GM23338 (cell line): ENCODE results near the gene TARS1.

Experiments used
- EZH2 ChIP-seq: fragments of 200-600 bp; sonication (generic); IDR thresholded peaks from one replicate; pipeline ENCODE4 v1.8.0; 2017; ENCODE audit warnings: antibody characterized with exemption, mild to moderate bottlenecking, low read depth; ENCODE audit not compliant: unreplicated experiment
- EZH2phosphoT487 ChIP-seq: fragments of 200-600 bp; sonication (generic); IDR thresholded peaks from one replicate; pipeline ENCODE4 v1.8.1; 2018; ENCODE audit warnings: antibody characterized with exemption; ENCODE audit not compliant: unreplicated experiment
- POLR2AphosphoS5 ChIP-seq: IDR thresholded peaks from 2 replicates; pipeline ENCODE4 v1.6.1; 2016; ENCODE audit warnings: antibody characterized with exemption, low read depth
- REST ChIP-seq: IDR thresholded peaks from one replicate; pipeline ENCODE4 v1.6.1; 2018; ENCODE audit warnings: antibody characterized with exemption; ENCODE audit not compliant: unreplicated experiment
- STAT1 ChIP-seq: IDR thresholded peaks from one replicate; pipeline ENCODE4 v1.6.1; 2016; ENCODE audit warnings: antibody characterized with exemption; ENCODE audit not compliant: unreplicated experiment
- TF ChIP-seq, protein P1 (sequence below), 2 experiments: fragments of 200-600 bp in 1 of 2; sonication (generic) in 1 of 2; conservative IDR thresholded peaks; 2 replicates each; pipeline versions ENCODE4 v1.5.1 to v1.6.1; 2016 to 2017; ENCODE audit warnings: antibody characterized with exemption in 2 of 2, low read depth in 2 of 2, mild to moderate bottlenecking in 2 of 2, moderate library complexity in 1 of 2
- TF ChIP-seq, protein P2 (sequence below): IDR thresholded peaks from 2 replicates; pipeline ENCODE4 v1.6.1; 2016; ENCODE audit warnings: antibody characterized with exemption

GRCh38 chr5:33509036-33509435 is 68.3 kb downstream of the TARS1 start:
- TF ChIP-seq, protein P1, sequence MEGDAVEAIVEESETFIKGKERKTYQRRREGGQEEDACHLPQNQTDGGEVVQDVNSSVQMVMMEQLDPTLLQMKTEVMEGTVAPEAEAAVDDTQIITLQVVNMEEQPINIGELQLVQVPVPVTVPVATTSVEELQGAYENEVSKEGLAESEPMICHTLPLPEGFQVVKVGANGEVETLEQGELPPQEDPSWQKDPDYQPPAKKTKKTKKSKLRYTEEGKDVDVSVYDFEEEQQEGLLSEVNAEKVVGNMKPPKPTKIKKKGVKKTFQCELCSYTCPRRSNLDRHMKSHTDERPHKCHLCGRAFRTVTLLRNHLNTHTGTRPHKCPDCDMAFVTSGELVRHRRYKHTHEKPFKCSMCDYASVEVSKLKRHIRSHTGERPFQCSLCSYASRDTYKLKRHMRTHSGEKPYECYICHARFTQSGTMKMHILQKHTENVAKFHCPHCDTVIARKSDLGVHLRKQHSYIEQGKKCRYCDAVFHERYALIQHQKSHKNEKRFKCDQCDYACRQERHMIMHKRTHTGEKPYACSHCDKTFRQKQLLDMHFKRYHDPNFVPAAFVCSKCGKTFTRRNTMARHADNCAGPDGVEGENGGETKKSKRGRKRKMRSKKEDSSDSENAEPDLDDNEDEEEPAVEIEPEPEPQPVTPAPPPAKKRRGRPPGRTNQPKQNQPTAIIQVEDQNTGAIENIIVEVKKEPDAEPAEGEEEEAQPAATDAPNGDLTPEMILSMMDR (conservative IDR thresholded peaks at IDR 0.05; ENCODE audit: low read depth in 2 of 2) = no peak
- TF ChIP-seq EZH2 (no peak), EZH2phosphoT487 (no peak), STAT1 (no peak), POLR2AphosphoS5 (no peak), REST (no peak)
- TF ChIP-seq, protein P2, sequence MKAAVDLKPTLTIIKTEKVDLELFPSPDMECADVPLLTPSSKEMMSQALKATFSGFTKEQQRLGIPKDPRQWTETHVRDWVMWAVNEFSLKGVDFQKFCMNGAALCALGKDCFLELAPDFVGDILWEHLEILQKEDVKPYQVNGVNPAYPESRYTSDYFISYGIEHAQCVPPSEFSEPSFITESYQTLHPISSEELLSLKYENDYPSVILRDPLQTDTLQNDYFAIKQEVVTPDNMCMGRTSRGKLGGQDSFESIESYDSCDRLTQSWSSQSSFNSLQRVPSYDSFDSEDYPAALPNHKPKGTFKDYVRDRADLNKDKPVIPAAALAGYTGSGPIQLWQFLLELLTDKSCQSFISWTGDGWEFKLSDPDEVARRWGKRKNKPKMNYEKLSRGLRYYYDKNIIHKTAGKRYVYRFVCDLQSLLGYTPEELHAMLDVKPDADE = no peak
